ENCODE data around the gene CIT.
"Not testable (repeated sequence)": the region's sequence is repeated elsewhere in the genome, so short reads cannot be mapped to it uniquely, and the experiment has no call there.

CIT gene, protein sequence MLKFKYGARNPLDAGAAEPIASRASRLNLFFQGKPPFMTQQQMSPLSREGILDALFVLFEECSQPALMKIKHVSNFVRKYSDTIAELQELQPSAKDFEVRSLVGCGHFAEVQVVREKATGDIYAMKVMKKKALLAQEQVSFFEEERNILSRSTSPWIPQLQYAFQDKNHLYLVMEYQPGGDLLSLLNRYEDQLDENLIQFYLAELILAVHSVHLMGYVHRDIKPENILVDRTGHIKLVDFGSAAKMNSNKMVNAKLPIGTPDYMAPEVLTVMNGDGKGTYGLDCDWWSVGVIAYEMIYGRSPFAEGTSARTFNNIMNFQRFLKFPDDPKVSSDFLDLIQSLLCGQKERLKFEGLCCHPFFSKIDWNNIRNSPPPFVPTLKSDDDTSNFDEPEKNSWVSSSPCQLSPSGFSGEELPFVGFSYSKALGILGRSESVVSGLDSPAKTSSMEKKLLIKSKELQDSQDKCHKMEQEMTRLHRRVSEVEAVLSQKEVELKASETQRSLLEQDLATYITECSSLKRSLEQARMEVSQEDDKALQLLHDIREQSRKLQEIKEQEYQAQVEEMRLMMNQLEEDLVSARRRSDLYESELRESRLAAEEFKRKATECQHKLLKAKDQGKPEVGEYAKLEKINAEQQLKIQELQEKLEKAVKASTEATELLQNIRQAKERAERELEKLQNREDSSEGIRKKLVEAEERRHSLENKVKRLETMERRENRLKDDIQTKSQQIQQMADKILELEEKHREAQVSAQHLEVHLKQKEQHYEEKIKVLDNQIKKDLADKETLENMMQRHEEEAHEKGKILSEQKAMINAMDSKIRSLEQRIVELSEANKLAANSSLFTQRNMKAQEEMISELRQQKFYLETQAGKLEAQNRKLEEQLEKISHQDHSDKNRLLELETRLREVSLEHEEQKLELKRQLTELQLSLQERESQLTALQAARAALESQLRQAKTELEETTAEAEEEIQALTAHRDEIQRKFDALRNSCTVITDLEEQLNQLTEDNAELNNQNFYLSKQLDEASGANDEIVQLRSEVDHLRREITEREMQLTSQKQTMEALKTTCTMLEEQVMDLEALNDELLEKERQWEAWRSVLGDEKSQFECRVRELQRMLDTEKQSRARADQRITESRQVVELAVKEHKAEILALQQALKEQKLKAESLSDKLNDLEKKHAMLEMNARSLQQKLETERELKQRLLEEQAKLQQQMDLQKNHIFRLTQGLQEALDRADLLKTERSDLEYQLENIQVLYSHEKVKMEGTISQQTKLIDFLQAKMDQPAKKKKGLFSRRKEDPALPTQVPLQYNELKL (N-terminal part only)

DNA sequence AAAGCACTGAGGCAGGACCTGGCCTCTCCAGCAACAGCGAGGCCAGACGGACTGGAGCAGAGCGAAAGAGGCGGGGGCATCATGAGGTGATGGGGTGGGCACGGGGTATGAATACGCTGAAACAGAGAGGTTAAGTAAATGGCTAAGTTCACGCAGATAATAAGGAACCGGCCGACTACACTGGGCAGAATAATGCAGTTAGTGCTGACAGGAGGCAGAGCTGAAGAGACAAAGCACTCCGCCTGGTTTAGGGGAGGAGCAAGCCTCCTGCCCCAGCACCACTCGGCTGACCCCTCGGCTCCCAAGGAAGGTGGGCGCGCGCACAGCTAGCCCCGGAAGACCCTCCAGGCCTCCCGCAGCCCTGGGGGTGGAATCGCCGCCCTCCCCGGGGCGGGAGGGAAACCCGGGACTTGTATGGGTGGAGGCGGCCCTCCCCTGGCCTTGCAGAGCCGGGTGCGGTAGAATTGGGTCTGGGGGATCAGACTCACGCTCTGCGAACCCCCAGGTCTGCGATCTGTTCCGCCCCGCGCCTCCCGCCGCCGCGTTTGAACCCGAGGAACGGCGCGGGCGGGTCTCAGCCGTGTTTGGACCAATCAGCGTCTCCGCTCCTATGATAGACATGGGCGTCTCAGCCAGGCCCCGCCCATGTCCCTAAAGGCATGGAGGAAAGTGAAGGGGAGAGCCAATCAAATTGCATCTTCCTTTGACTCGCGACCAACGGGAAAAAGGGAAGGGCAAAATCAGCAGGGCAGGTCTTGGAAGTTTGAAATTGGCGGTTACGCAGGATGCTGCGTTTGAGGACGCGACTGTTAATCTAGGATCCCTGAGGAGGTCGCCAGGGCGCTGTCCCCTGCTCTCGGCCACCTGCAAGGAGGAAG is at the start of gene CIT:
TSS of gene CIT (minus strand) at position 560 of the 878 bp plus-strand sequence. CDS start 1,152 bp downstream, outside the sequence.
- DNase-seq: peak; percentile 85 to 95

DNA sequence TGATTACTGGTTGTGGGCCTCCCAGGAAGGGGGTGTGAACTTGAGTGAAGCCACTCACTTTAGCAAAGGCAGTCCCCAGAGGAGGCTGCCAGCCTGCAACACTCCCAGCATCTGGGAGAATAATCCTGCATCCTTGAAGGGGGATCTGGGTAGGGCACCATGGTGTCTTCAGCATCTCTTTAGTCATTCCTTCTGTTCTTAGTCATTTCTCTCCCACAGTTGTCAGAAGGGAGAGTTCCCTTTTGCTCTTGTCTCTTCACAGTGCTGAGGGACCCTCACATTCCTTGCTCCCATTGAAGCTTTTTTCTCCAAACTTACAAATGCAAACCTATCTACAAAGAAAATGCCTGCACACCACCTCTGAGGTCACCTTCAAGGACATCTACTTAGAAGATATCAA is 48.1 kb upstream of the CIT start:
- DNase-seq: no peak

DNA sequence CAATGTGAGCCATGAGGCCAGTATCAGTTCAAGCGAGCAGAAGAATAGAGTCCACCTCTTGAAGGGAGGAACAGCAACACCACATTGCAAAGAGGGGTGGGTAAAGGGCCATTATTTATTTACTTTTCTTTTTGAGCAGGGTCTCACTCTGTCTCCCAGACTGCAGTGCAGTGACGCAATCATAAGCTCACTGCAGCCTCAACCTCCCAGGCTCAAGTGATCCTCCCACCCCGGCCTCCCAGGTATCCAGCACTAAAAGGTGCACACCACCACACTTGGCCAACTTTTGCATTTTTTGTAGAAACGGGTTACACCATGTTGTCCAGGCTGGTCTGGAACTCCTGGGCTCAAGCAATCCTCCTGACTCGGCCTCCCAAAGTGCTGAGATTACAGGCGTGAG is 42.9 kb upstream of the CIT start:
- DNase-seq: no peak

DNA sequence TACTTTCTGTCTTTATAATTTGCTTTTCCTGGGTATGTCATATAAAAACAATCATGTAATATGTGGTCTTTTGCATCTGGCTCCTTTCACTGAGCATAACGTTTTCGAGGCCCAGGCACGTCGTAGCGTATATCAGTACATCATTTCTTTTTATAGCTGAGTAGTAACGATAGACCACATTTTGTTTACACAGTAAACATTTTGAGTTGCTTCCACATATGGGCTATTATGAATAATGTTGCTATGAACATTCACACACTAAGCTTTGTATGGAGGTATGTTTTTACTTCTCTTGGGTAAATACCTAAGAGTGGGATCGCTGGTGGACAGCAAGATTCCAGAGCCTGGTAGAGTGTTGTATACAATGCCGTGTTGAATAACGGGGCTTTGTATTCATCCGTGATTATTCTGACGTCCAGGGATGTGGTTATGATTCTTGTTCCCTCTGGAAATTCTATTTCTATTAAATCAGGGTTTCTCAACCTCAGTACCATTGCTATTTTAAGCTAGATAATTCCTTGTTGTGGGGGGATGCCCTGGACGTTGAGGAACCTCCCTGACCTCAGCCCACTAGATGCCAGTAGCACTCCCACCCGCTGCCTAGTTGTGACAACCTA is 38.9 kb upstream of the CIT start:
- no peak for DNase-seq

DNA sequence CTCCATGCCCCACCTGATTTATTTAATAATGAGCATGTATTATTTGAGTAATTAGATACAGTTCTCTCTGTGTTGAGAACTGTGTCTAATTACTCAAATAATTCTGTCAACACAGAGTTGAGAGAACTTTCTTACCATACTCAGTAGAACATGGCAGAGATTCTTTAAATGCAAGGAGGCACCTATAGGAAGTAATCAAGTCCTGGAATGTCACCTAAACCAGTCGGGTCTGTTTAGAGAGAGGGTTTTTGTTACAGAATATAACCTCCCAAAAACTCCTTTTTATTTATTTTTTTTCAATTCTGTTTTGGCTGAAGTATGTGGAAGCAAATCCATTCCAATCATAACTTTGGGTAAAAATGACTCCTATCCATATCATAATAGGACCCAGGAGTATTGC is 37.5 kb upstream of the CIT start:
- no peak for DNase-seq

DNA sequence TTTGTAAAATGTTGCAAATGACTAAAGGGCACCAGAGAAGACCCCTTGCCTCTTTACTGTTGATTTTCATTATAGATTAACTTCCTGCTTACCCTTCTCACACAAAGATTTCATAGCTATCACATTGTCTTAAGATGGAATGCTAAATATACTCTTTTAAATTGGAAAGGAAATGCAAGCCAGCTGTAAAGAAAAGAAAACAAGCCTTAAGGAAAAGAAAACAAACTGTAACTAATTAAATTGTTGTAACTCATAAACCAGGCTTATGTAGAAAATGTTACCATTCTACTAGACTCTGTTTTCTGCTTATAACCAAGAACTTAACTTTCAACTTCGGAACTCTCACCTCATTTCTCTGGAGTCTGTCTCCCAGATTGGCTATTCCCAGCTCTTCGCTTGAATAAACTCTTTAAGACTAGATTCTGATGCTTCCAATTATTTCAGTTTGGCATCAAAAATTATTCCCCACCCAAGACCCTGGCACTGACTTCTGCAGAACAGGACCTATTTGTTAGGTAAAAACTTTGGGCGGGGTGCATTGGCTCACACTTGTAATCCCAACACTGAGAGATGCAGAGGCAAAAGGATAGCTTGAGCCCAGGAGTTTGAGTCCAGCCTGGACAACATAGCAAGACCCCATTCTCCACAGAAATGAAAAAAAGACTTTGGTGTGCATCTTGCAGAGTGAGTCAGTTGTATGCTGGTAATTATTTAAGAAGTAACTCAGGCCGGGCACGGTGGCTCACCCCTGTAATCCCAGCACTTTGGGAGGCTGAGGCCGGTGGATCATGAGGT is 36.6 kb upstream of the CIT start:
- no peak for DNase-seq

DNA sequence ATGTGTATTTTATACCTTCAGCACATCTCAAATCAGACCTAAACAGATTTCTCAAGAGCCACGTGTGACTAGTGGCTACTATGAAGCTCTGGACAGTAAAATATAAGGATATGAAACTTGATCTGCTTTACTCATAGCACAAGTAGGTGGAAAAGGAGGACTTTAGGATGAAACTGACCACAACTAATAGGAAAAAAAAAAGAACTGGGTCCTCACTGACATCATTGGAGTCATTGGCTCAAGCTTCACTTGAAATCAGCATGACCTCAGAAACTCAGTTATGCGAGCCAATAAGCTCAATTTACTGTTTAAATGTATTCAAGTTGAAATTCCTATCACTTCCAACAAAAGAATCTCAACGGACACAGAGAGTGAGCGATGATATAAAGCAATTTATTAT is 34.1 kb upstream of the CIT start:
- DNase-seq: no peak

DNA sequence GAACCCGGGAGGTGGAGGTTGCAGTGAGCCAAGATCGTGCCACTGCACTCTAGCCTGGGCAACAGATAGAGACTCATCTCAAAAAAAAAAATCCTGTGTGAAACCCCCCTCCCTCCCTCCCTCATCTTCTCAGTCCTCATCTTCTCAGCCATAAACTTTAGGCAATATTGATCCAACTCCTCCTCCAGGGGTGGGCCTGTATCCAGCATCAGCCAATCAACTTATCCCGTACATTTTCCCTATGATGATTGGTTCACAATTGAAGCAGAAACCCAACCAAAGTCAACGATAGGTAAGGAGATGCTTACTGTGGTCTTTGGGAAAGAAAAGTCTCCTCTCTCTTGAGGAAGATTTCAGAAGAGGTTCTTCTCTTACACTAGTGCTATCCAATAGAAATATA is 33.5 kb upstream of the CIT start:
- no peak for DNase-seq

DNA sequence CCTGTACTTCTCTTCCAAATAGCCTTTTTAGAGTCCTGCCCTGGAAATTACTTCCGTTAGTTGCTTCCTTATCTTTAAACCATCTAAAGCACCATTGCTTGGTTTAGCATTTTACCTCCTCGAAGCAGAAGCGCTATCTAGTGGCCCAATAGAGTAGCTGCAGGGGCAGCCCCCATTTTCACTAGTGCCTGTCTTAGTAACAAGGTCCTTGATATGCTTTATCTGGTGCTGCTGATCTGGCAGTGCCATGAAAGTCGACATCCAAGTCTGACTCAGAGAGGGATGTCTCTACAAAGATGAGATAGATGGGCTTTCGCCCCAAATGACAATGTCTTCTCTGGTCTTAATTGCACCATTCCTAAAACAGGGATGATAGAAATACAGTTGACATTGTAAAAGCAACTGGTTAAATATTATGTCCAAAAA is 25.0 kb upstream of the CIT start:
- peak; percentile 65 to 69 for DNase-seq

DNA sequence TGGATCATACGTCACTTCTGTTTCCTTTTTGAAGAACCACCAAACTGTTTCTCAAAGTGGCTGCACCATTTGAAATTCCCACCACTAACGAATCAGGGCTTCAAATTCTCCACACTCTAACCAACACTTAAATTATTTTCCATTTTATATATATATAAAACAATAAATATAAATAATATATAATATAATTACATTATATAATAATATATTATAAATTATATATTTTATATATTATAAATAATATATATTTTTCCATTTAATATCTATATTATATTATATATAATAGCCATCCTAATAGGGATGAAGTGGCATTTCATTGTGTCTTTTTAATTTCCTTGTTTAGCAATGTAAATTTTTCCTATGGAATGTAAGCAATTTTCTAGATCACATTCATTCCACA is 24.6 kb upstream of the CIT start:
- no peak for DNase-seq

DNA sequence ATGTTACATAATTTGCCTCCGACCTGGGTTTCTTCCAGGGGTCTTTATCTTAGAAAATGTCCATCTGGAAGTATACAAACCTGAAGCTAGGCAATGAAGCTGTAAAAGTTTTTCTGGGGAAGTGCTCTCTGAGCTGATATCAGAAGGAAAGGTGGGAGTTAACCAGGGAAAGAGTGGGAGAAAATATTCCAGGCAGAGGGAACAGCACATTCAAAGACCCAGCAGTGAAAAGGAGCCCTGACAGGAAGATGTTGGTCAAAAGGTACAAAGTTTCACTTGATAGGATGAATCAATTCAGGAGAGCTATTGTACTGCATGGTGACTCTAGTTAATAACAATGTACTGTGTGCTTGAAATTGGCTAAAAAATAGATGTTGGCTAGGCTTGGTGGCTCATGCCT is 17.8 kb upstream of the CIT start:
- no peak for DNase-seq

DNA sequence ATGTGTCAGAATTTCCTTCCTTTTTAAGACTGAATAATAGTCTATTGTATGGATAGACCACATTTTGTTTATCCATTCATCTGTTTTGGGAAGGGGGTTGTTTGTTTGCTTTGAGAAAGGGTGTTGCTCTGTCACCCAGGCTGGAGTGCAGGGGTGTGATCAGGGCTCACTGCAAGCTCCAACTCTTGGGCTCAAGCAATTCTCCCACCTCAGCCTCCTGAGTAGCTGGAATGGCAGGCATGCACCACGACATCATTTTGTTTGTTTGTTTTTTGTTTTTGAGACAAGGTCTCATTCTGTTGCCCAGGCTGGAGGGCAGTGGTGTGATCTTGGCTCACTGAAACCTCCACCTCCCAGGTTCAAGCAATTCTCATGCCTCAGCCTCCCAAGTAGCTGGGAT is 15.5 kb upstream of the CIT start:
- not testable (repeated sequence) for DNase-seq

DNA sequence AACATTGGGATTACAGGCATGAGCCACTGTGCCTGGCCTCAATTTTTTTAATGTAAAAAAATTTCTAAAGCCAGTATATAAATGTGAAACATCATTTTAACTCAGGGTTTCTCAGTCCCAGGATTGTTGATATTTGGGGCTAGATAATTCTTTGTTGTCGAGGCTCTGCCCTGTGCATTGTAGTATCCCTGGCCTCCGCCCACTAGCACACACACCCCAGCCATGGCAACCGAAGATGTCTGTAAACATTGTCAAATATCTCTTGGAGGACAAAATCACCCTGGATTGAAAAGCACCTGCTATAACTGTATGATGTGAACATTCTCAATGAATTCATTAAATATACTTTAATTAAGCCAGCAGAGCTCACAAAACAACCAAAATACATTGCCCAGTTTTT is 8.4 kb upstream of the CIT start:
- no peak for DNase-seq

DNA sequence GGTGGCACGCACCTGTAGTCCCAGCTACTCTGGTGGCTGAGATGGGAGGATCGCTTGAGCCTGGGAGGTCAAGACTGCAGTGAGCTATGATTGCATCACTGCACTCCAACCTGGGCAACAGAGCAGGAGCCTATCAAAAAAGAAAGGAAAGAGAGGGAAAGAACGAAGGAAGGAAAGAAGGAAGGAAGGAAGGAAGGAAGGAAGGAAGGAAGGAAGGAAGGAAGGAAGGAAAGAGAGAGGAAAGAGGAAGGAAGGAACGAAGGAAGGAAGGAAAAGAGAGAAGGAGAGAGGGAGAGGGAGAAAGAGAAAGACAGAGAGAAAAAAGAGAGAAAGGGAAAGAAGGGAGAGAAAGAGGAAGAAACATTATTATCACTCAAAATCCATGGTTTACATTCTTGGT is 6.7 kb upstream of the CIT start:
- not testable (repeated sequence) for DNase-seq

DNA sequence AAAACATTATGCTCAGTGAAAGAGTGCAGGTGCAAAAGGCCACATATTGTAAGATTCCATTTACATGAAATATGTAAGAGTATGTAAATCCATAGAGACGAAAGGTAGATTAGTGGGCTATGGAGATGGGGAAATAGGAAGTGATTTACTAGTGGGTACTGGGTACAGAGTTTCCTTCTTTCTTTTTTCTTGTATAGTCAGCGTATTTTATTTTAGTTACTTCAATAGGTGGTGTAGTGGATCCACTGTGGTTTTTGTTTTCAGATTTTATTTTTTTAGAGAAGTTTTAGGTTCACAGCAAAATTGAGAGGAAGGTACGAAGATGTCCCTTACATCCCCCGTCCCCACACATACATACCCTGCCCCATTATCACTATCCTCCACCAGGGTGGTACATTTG is 6.1 kb upstream of the CIT start:
- no peak for DNase-seq

DNA sequence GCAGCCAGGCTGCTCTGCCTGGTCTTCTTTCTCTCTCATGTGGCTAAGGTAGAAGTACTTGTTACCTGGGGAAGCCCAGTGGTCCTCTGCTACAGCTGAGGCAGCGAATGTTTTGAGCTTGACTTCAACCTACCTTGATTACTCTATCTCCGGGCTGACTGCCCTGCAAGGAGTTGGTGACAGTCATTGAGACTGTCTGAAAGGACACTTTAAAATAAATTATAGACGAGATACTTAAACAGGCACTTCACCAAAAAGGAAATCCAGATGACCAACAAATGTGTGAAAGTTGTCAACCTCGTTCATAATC is 474 bp upstream of the CIT start:
- DNase-seq: no peak

DNA sequence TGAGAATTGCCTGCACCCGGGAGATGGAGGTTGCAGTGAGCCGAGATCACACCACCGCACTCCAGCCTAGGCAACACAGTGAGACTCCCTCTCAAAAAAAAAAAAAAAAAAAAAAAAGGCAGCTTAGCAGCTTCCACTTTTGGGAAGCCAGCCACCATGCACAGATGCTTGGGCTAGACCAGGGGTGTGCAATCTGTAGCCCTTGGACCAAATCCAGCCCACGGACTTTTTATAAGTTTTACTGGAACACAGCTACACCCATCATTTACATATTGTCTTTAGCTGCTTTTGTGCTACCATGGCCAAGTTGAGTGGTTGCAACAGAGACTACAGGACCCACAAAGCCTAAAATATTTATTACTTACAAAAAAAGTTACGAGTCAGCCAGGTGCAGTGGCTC is 6.7 kb downstream of the CIT start:
- DNase-seq: peak; percentile 3 to 58

DNA sequence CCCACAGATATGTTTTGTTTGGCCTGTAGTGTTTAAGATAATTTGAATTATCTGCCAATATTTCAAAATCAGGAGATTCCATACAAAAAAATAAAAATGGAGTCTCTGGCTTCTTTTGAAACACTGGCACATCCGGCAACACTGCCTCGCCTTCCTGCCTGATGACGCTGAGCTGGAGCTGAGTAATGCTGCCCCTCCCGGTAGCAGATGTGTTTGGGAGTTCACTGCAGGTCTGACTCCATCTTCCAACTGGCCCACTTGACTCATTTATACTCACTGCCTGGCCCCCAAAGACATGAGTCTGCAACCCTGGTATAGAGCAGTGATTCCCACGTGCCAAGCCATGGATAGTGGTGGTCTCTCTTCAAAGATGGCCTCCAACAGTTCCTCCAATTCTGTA is 7.4 kb downstream of the CIT start:
- no peak for DNase-seq

DNA sequence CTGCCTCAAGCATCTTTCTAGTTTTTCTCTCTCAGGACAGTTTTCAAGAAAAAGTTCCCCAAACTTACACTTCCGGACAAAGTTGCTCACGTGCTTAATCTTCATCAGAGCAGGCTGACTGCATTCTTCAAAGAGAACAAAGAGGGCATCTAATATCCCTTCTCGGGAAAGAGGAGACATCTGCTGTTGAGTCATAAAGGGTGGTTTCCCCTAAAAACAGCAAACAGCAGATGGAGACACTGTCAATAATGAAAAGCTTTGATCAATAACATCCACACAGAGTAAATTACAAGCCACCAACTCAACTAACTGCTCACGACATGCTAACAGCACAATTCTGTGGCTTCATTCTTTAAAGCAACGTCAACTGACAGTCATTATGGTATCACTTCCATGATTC is 8.1 kb downstream of the CIT start:
- DNase-seq: no peak

DNA sequence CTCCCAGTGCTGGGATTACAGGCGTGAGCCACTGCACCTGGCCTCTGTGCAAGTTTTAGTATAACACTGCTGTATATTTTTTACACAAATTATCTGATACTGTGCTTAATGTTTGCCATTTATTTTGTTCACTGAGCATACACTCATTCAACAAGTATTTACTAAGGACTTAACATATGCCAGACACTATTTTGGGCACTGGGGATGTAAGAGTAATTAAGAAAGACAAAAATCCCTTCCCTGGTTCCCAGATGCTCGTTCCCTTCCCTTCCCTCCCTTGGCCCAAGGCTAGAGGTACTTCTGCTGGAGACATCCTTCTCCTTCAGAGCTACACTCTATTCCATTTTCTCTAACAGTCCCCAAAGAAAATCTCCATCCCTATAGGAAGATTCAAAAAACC is 12.5 kb downstream of the CIT start:
- no peak for DNase-seq

DNA sequence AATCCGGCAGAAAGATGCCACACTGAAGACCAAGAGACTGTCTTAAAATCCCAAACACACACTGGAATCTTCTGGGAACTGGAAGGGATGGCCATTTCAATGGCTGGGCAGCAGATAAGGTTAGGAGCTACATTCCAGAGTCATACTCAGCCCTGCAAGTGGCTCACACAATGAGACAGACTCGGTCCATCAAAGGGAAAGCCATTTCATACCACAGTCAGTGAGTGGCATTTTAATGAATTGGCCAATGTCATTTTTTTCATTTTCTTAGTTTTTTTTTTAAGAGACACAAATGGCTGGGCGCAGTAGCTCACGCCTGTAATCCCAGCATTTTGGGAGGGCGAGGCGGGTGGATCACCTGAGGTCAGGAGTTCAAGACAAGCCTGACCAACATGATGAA is 17.9 kb downstream of the CIT start:
- no peak for DNase-seq
